Chondrocyte (in vitro differentiated cells): Measurements from ENCODE around the gene NCOR2. TPM values are rescaled to one million over a fixed set of nuclear protein-coding genes. Genes with fewer than 3 reads are reported as not detected.
A peak's percentile ranks its signal among the peaks of the same experiment; 100 is the strongest.

Source experiments
- DNase-seq: peaks from one replicate; pipeline ENCODE4 v3.0.0; 2021; ENCODE audit warnings: mixed read lengths, low spot score
- H3K27ac Mint-ChIP-seq: one replicate; pipeline ENCODE4 v1.8.0; 2021; ENCODE audit warnings: mild to moderate bottlenecking, moderate library complexity, mixed read lengths; ENCODE audit not compliant: unreplicated experiment
- H3K27me3 Mint-ChIP-seq: 2 replicates; pipeline ENCODE4 v1.8.0; 2021; ENCODE audit warnings: low read depth, mixed read lengths
- H3K36me3 Mint-ChIP-seq: 2 replicates; pipeline ENCODE4 v1.8.0; 2021; ENCODE audit warnings: low read depth, mixed read lengths
- H3K4me1 Mint-ChIP-seq: 2 replicates; pipeline ENCODE4 v1.8.0; 2021; ENCODE audit warnings: low read depth, mild to moderate bottlenecking, mixed read lengths
- H3K4me3 Mint-ChIP-seq: one replicate; pipeline ENCODE4 v1.8.0; 2021; ENCODE audit warnings: mild to moderate bottlenecking, moderate library complexity, mixed read lengths; ENCODE audit not compliant: unreplicated experiment
- H3K9me3 Mint-ChIP-seq: 2 replicates; pipeline ENCODE4 v1.8.0; 2021; ENCODE audit warnings: low read depth, mixed read lengths
- total RNA-seq: library from RNA; stranded (reverse); gene quantifications from 3 replicates; pipeline ENCODE4 v1.2.1, GENCODE V29; 2021
- TF ChIP-seq, protein P1 (sequence below): fragments of 200-600 bp; sonication (generic); IDR thresholded peaks from 2 replicates; pipeline ENCODE4 v1.5.0; 2021; ENCODE audit warnings: antibody characterized with exemption, mild to moderate bottlenecking, moderate library complexity

The NCOR2 gene
- total RNA-seq, 1 donor from 2014 or later, result 327 TPM

- peaks cover 52% of the 10 kb centered on the region for H3K4me1 Mint-ChIP-seq
- no peaks in the 10 kb centered on the region for H3K9me3 Mint-ChIP-seq
- no peak overlapping the region for H3K27ac Mint-ChIP-seq
- TF ChIP-seq, protein P1, sequence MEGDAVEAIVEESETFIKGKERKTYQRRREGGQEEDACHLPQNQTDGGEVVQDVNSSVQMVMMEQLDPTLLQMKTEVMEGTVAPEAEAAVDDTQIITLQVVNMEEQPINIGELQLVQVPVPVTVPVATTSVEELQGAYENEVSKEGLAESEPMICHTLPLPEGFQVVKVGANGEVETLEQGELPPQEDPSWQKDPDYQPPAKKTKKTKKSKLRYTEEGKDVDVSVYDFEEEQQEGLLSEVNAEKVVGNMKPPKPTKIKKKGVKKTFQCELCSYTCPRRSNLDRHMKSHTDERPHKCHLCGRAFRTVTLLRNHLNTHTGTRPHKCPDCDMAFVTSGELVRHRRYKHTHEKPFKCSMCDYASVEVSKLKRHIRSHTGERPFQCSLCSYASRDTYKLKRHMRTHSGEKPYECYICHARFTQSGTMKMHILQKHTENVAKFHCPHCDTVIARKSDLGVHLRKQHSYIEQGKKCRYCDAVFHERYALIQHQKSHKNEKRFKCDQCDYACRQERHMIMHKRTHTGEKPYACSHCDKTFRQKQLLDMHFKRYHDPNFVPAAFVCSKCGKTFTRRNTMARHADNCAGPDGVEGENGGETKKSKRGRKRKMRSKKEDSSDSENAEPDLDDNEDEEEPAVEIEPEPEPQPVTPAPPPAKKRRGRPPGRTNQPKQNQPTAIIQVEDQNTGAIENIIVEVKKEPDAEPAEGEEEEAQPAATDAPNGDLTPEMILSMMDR, result no peak
- no peaks in the 10 kb centered on the region for H3K27me3 Mint-ChIP-seq
- H3K4me3 Mint-ChIP-seq, result no peak overlapping the region
- no peaks in the 10 kb centered on the region for H3K36me3 Mint-ChIP-seq
- peak; percentile 88 for DNase-seq
Observed at GRCh38 chr12:124555168-124556073, 12.0 kb downstream of the NCOR2 start.

DNA sequence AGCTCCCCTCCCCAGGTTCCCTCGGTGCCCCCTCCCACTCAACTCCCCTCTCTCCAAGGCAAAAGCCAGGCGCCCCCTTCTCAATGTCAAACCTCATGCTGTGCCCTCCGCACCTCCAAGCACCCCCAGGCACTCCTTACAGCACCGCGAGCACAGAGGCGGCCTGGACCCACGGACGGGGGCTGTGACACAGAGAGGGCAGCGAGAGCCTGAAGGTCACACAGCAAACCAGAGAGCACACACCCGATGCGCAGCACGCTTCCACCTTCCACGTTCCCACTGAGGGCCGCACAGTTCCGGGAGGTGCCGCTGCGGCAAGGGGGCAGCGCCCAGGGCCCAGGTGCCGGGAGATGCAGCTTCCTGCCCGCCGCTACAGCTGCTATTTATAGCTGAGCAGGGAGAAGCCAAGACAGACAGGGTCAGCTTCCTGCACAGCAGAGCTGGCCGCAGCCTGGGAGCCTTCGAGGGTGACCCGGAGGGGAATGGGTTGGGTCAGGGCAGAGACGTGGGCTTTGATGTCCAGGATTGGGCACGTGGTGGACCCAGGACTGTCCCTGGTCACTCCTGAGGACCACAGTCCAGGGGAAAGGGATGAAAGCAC, 12.9 kb downstream of the NCOR2 start:
- Mint-ChIP-seq H3K9me3 (no peaks in the 10 kb centered on the region), H3K27ac (peak overlapping the region; percentile 36), H3K27me3 (no peaks in the 10 kb centered on the region), H3K4me3 (no peak overlapping the region), H3K36me3 (no peaks in the 10 kb centered on the region), H3K4me1 (peaks cover 58% of the 10 kb centered on the region)
- DNase-seq, result peak; percentile 85
- TF ChIP-seq, protein P1, result peak; percentile 11

DNA sequence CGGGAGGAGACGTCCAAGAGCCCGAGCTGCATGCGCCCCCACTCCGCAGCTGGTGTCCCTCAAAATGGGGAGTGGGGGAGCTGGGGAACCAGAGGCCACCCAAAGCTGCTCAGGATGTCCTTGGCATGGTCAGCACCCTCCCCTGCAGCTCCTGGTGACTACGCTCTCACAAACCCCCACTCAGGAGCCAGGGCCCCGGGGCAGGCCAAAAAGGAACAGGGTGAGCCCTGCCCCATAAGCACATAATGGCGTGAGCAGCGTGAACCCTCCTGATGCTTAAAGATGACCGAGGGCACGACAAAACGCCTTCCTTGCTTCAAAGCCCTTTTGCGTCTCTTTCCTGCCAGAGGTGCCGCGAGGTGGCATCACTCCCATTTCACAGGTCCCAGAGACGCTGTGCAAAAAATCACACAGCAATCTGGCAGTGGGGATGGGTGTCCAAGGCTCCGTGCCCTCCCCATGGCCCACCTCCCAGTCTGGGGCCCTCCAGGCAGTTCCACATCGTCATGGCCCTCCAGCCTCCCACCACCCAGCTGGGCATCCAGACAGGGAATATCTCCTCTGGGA, 13.5 kb downstream of the NCOR2 start:
- no peak overlapping the region for H3K27ac Mint-ChIP-seq
- no peaks in the 10 kb centered on the region for H3K36me3 Mint-ChIP-seq
- no peaks in the 10 kb centered on the region for H3K9me3 Mint-ChIP-seq
- TF ChIP-seq, protein P1, result no peak
- H3K4me1 Mint-ChIP-seq, result peaks cover 59% of the 10 kb centered on the region
- no peak overlapping the region for H3K4me3 Mint-ChIP-seq
- H3K27me3 Mint-ChIP-seq, result no peaks in the 10 kb centered on the region
- peak; percentile 80 for DNase-seq

- TF ChIP-seq, protein P1, result no peak
- Mint-ChIP-seq H3K4me1 (peaks cover 59% of the 10 kb centered on the region), H3K27me3 (no peaks in the 10 kb centered on the region), H3K4me3 (no peak overlapping the region), H3K36me3 (no peaks in the 10 kb centered on the region), H3K9me3 (no peaks in the 10 kb centered on the region), H3K27ac (peak overlapping the region; percentile 90)
- no peak for DNase-seq
Observed at GRCh38 chr12:124551268-124552144, 15.9 kb downstream of the NCOR2 start.
